ENCODE data around the gene DOCK3. TPM values are rescaled to one million over a fixed set of nuclear protein-coding genes. Genes with fewer than 3 reads are reported as not detected.
"Not testable (repeated sequence)": the region's sequence is repeated elsewhere in the genome, so short reads cannot be mapped to it uniquely, and the experiment has no call there.

The DOCK3 gene
- total RNA-seq, 1 experiment from 2014 or later = 5.6 TPM

DNA sequence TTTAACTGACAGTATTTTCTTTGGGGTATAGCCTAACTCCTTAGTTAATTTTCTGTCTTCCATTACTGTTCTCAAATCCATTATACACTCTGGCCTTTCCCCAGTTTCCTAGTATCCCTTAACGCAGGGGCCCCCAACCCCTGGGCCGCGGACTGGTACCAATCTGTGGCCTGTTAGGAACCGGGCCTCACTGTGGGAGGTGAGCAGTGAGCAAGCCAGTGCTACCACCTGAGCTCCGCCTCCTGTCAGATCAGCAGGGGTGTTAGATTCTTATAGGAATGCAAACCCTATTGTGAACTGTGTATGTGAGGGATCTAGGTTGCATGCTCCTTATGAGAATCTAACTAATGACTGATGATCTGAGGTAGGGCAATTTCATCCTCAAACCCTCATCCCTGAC is 75.1 kb downstream of the DOCK3 start:
- Mint-ChIP-seq H3K36me3 (no peaks in the 10 kb centered on the region), H3K9me3 (0 out of 2 replicates have a peak, but pooled peaks cover 1% of the 10 kb centered on the region), H3K27me3 (ENCODE audit: low read depth) (no peaks in the 10 kb centered on the region), H3K4me1 (peaks cover 16% of the 10 kb centered on the region), H3K27ac (no peak overlapping the region), H3K4me3 (no peak overlapping the region)
- ChIA-PET POLR2A (interaction anchor here (1.0 kb wide), 1 partner anchor 15 kb away, joined by 4 read pairs; no protein-coding TSS in a partner anchor), CTCF (interaction anchor here (0.8 to 1.2 kb wide), 2 partner anchors 134 to 230 kb away, joined by 3 to 5 read pairs; no protein-coding TSS in a partner anchor)
- ATAC-seq (peak; percentile 86), DNase-seq (ENCODE audit: low spot score) (peak; percentile 45)
- TF ChIP-seq SOX15 (CRISPR knock-in tag; IDR thresholded peaks at IDR 0.05) (no peak), ETV6 (CRISPR knock-in tag; IDR thresholded peaks at IDR 0.05) (no peak), GABPB1 (CRISPR knock-in tag; IDR thresholded peaks at IDR 0.05) (no peak), ATF1 (CRISPR knock-in tag; IDR thresholded peaks at IDR 0.05) (no peak), KAT7 (CRISPR knock-in tag; IDR thresholded peaks at IDR 0.05; ENCODE audit: borderline replicate concordance) (no peak), HMGA2 (CRISPR knock-in tag; IDR thresholded peaks at IDR 0.05) (no peak), CBFB (CRISPR knock-in tag; IDR thresholded peaks at IDR 0.05; ENCODE audit: low read depth) (no peak), EMX1 (CRISPR knock-in tag; IDR thresholded peaks at IDR 0.05) (no peak), ESRRA (CRISPR knock-in tag; IDR thresholded peaks at IDR 0.05; ENCODE audit: borderline replicate concordance) (no peak), SMAD3 (CRISPR knock-in tag; IDR thresholded peaks at IDR 0.05; ENCODE audit: borderline replicate concordance) (no peak), ZNF138 (CRISPR knock-in tag; conservative IDR thresholded peaks at IDR 0.05) (no peak)
- TF ChIP-seq, protein P1, sequence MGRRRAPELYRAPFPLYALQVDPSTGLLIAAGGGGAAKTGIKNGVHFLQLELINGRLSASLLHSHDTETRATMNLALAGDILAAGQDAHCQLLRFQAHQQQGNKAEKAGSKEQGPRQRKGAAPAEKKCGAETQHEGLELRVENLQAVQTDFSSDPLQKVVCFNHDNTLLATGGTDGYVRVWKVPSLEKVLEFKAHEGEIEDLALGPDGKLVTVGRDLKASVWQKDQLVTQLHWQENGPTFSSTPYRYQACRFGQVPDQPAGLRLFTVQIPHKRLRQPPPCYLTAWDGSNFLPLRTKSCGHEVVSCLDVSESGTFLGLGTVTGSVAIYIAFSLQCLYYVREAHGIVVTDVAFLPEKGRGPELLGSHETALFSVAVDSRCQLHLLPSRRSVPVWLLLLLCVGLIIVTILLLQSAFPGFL (CRISPR knock-in tag; IDR thresholded peaks at IDR 0.05; ENCODE audit: borderline replicate concordance) = no peak

DNA sequence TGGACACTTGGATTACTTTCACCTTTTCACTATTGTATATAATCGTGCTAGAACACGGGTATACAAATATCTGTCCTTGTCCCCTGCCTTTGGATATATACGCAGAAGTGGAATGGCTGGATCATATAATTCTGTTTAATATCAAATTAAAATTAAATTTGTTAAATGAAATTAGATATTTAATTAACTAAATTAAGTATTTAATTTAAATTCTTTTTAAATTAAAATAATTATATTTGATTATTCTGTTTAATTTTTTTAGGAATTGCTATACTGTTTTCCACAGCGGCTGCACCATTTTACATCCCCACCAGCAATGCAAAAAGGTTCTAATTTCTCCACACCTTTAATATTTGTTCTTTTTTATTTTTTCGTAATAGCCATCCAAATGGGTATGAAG is 84.3 kb downstream of the DOCK3 start:
- Mint-ChIP-seq H3K36me3 (no peaks in the 10 kb centered on the region), H3K4me3 (no peak overlapping the region), H3K27me3 (ENCODE audit: low read depth) (no peaks in the 10 kb centered on the region), H3K27ac (no peak overlapping the region), H3K4me1 (no peaks in the 10 kb centered on the region), H3K9me3 (peaks cover 13% of the 10 kb centered on the region)
- no peak for ATAC-seq
- no peak for TF ChIP-seq MXD4 (CRISPR knock-in tag; IDR thresholded peaks at IDR 0.05; ENCODE audit: borderline replicate concordance)
- TF ChIP-seq HMGA2 (CRISPR knock-in tag; IDR thresholded peaks at IDR 0.05) = peak; percentile 97
- CTCF ChIA-PET = no interaction called here
- DNase-seq (ENCODE audit: low spot score) = no peak
- POLR2A ChIA-PET = no interaction called here

DNA sequence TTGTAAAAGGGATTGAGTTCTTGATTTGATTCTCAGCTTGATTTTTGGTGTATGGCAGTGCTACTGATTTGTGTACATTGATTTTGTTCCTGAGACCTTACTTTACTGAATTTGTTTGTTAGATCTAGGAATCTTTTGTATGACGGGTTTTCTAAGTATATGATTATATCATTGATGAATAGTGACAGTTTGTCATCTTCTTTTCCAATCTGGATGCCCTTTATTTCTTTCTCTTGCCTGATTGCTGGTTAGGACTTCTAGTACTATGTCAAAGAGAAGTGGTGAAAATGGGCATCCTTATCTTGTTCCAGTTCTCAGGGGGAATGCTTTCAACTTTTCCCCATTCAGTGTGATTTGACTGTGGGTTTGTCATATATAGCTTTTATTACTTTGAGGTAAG is 103.0 kb downstream of the DOCK3 start:
- no peak overlapping the region for H3K4me3 Mint-ChIP-seq
- H3K27ac Mint-ChIP-seq = no peak overlapping the region
- no peaks in the 10 kb centered on the region for H3K27me3 Mint-ChIP-seq (ENCODE audit: low read depth)
- no peak for ATAC-seq
- H3K4me1 Mint-ChIP-seq = peaks cover 11% of the 10 kb centered on the region; the same call in 1 of the 2 replicates
- ChIA-PET CTCF (interaction anchor here (1.1 kb wide), 1 partner anchor 161 kb away, joined by 3 read pairs; the partner anchor contains the start of gene MAPKAPK3), POLR2A (no interaction called here)
- H3K36me3 Mint-ChIP-seq = peaks cover 6% of the 10 kb centered on the region
- no peak for DNase-seq (ENCODE audit: low spot score)
- TF ChIP-seq, protein P2, sequence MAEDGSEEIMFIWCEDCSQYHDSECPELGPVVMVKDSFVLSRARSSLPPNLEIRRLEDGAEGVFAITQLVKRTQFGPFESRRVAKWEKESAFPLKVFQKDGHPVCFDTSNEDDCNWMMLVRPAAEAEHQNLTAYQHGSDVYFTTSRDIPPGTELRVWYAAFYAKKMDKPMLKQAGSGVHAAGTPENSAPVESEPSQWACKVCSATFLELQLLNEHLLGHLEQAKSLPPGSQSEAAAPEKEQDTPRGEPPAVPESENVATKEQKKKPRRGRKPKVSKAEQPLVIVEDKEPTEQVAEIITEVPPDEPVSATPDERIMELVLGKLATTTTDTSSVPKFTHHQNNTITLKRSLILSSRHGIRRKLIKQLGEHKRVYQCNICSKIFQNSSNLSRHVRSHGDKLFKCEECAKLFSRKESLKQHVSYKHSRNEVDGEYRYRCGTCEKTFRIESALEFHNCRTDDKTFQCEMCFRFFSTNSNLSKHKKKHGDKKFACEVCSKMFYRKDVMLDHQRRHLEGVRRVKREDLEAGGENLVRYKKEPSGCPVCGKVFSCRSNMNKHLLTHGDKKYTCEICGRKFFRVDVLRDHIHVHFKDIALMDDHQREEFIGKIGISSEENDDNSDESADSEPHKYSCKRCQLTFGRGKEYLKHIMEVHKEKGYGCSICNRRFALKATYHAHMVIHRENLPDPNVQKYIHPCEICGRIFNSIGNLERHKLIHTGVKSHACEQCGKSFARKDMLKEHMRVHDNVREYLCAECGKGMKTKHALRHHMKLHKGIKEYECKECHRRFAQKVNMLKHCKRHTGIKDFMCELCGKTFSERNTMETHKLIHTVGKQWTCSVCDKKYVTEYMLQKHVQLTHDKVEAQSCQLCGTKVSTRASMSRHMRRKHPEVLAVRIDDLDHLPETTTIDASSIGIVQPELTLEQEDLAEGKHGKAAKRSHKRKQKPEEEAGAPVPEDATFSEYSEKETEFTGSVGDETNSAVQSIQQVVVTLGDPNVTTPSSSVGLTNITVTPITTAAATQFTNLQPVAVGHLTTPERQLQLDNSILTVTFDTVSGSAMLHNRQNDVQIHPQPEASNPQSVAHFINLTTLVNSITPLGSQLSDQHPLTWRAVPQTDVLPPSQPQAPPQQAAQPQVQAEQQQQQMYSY (CRISPR knock-in tag; IDR thresholded peaks at IDR 0.05) = no peak
- TF ChIP-seq, protein P3, sequence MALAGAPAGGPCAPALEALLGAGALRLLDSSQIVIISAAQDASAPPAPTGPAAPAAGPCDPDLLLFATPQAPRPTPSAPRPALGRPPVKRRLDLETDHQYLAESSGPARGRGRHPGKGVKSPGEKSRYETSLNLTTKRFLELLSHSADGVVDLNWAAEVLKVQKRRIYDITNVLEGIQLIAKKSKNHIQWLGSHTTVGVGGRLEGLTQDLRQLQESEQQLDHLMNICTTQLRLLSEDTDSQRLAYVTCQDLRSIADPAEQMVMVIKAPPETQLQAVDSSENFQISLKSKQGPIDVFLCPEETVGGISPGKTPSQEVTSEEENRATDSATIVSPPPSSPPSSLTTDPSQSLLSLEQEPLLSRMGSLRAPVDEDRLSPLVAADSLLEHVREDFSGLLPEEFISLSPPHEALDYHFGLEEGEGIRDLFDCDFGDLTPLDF (CRISPR knock-in tag; IDR thresholded peaks at IDR 0.05) = no peak
- TF ChIP-seq, protein P4, sequence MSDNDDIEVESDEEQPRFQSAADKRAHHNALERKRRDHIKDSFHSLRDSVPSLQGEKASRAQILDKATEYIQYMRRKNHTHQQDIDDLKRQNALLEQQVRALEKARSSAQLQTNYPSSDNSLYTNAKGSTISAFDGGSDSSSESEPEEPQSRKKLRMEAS (CRISPR knock-in tag; IDR thresholded peaks at IDR 0.05) = no peak
- peaks cover 6% of the 10 kb centered on the region for H3K9me3 Mint-ChIP-seq

DNA sequence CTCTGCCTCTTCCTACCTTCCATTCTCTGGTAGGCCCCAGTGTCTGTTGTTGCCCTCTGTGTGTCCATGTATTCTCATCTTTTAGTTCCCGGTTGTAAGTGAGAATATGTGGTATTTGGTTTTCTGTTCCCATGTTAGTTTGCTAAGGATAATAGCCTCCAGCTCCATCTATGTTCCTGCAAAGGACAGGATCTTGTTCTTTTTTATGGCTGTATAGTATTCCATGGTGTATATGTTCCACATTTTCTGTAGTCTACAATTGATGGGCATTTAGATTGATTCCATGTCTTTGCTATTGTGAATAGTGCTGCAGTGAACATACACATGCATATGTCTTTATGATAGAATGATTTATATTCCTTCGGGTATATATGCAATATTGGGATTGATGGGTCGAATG is 107.0 kb downstream of the DOCK3 start:
- peaks cover 32% of the 10 kb centered on the region for H3K9me3 Mint-ChIP-seq
- H3K4me1 Mint-ChIP-seq; H3K27me3 Mint-ChIP-seq (ENCODE audit: low read depth); H3K4me3 Mint-ChIP-seq; DNase-seq (ENCODE audit: low spot score); ATAC-seq; CTCF ChIA-PET; H3K27ac Mint-ChIP-seq; POLR2A ChIA-PET: not testable (repeated sequence)
- peaks cover 26% of the 10 kb centered on the region for H3K36me3 Mint-ChIP-seq

All from WTC11 (cell line).